Measurements from ENCODE around the gene HSPD1. TPM values are rescaled to one million over a fixed set of nuclear protein-coding genes. Genes with fewer than 3 reads are reported as not detected.

Gene HSPD1
- total and polyA plus RNA-seq, 2 of the 13 experiments (the other 11 are each of a cell fraction or from before 2014, with no cell fraction given), result 685 to 2,610 TPM

- TF ChIP-seq ZBTB34 (CRISPR knock-in tag; IDR thresholded peaks at IDR 0.05) (no peak), TSC22D2 (CRISPR knock-in tag; IDR thresholded peaks at IDR 0.05; ENCODE audit: borderline replicate concordance) (no peak), IRF2 (CRISPR knock-in tag; IDR thresholded peaks at IDR 0.05) (no peak), PBX3 (CRISPR knock-in tag; IDR thresholded peaks at IDR 0.05; ENCODE audit: borderline replicate concordance) (no peak), MAFG (CRISPR knock-in tag; IDR thresholded peaks at IDR 0.05) (no peak), SMAD9 (CRISPR knock-in tag; IDR thresholded peaks at IDR 0.05) (no peak), PHF5A (CRISPR knock-in tag; IDR thresholded peaks at IDR 0.05; ENCODE audit: low read depth, unreplicated experiment) (no peak), CHD2 (IDR thresholded peaks at IDR 0.05; ENCODE audit: low read depth, low read length) (no peak), ZNF343 (CRISPR knock-in tag; IDR thresholded peaks at IDR 0.05) (no peak), FOXP1 (IDR thresholded peaks at IDR 0.05) (no peak), FOXP1 (CRISPR knock-in tag; IDR thresholded peaks at IDR 0.05) (peak; percentile 32; the same call in 1 of the 2 replicates), ZNF703 (CRISPR knock-in tag; IDR thresholded peaks at IDR 0.05; ENCODE audit: borderline replicate concordance) (no peak), HIVEP1 (CRISPR knock-in tag; IDR thresholded peaks at IDR 0.05) (no peak), ZNF446 (CRISPR knock-in tag; IDR thresholded peaks at IDR 0.05) (0 out of 2 replicates have a peak, but pooled peaks have one; percentile 2), ZNF382 (CRISPR knock-in tag; IDR thresholded peaks at IDR 0.05; ENCODE audit: borderline replicate concordance) (no peak), ATF6 (CRISPR knock-in tag; conservative IDR thresholded peaks at IDR 0.05) (no peak), ZNF337 (CRISPR knock-in tag; IDR thresholded peaks at IDR 0.05; ENCODE audit: borderline replicate concordance, low read depth) (no peak), ZNF816 (CRISPR knock-in tag; IDR thresholded peaks at IDR 0.05; ENCODE audit: borderline replicate concordance) (peak; percentile 12; the same call in 1 of the 2 replicates), E2F1 (CRISPR knock-in tag; IDR thresholded peaks at IDR 0.05) (no peak), ZNF234 (CRISPR knock-in tag; conservative IDR thresholded peaks at IDR 0.05) (no peak), MTF1 (CRISPR knock-in tag; IDR thresholded peaks at IDR 0.05) (no peak; the same call in 1 of the 2 replicates), ZC3H4 (CRISPR knock-in tag; IDR thresholded peaks at IDR 0.05; ENCODE audit: borderline replicate concordance) (no peak), CENPT (CRISPR knock-in tag; IDR thresholded peaks at IDR 0.05; ENCODE audit: low read depth) (no peak)
Observed at GRCh38 chr2:197515315-197515738, 15.7 kb upstream of the HSPD1 start (continued).
